NCI-H146 treated with DMSO at 0.1 percent for 48 hours (cell line): ENCODE data around the gene ASB6.

Experiments used
- DNase-seq: peaks from one replicate; lab custom pipeline; 2025; ENCODE audit not compliant: unreplicated experiment; lab: John Stamatoyannopoulos, UW

Gene ASB6

DNA sequence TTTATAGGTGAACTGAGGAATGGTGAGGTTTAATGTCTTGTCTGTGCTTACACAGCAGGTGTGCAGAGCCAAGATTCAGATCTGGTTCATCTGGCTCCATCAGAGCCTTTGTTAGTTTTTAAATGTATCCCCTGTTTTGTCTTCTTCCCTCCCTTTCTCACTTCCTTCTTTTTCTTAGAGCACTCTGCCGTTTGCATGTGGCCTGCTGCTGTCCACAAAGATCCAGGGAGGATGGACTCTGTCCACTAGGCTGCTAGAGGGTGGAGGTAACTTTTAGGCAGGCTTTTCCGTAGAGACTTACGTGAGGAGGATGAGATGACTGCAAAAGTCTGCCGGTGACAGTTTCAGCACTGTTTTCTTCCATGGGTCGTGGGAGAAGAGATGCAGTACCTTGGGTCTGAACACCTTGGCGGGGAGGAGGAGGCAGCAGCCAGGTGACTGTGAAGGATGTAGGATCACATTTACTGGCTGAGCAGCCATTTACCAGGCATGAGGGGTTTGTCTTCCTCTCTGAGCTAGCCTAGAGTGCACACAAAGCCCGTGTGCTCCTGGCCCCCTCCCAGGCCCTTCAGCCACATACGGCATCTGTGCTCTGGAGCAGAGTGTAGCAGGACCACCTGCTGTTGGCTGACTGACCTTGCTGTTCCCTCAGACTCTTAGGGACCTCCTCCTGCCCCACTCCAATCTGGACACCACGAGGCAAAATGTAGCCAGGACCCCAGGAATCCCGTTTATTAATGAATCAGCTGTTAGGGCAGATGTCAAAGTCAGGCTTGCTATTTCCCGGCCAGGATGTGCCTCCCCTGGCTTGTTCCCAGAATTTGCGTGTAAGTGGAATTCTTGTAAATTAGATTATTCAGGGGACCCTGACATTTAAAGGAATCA lies 14.2 kb downstream of the ASB6 start:
- no peak for DNase-seq

DNA sequence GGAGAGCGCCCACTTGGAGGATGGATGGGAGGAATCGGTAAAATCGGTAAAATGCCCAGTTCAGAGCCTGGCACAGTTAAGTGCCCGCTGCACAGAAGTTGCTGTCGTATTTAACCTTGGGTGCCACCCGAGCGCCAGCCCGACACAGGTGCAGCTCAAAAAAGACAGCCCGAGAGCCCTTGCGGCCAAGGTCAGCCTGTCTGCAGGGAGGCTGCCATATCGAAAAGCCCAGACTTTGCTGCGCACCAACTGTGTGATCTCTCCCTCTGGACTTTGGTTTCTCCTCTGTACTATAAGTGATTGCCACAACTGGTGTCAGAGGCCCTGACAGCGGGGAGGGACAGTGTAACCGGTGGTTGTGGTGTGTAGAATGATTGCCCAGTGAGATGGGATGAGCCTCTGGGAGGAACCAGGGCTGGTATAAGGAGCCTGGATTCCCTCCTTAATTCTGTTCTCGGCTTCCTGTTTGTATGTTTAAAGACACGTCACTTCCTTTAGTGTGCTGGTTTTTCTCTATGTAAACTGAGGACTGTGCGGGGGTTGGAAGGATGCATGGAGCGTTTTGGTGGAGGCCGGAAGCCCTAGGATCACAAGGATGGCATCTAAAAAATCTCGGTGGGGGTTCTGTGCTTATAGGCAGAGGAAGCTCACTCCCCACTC lies 15.2 kb downstream of the ASB6 start:
- DNase-seq: no peak

DNA sequence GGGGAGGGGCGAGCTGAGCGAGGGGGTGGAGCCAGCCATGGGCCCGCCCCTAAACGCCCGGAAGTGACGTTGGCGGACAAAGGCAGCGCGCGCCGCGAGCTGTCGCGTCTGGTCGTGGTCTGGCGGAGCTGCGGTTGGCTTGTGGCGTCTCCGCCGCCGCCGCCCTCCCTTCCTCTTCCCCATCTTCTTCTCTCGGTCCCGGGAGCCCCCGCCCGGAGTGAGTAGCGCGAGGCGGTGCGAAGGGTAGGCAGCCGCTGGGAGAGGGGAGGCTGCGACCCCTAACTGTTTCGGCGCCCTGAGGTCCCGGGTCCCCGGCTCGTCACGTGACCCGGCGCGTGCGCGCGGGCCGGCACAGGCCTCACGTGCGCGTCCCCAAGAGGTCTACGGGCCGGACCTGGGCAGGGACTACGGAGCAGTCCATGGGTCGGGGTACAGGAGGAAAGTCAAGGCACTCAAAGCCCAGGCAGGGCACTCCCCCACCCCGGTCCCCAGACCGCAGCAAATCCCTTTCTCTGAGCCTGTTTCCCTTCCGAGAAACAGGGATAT lies 15.8 kb downstream of the ASB6 start, which contains the start of gene NTMT1:
NTMT1 (plus strand) TSS at position 85 of the 546 bp plus-strand sequence. CDS start 6,541 bp downstream, outside the sequence.
- DNase-seq: peak; percentile 26

DNA sequence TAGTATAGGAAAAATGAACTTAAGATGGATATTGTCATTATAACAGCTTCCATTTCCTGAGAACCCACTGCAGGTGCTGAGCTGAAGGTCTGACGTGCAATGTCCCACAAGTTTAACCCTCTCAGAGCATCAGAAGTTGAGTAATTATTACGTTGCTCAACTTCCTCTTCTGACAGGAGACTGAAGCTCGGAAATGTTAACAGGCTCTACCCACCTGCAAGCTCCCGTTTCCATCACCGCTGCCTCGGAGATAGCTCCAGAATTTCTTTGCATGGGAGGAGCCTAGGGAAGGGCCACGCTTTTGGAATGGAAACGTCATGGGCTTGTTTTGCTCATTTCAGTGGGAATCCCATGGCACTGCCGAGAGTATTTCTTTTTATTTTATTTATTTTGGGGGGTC lies 17.0 kb downstream of the ASB6 start:
- no peak for DNase-seq

DNA sequence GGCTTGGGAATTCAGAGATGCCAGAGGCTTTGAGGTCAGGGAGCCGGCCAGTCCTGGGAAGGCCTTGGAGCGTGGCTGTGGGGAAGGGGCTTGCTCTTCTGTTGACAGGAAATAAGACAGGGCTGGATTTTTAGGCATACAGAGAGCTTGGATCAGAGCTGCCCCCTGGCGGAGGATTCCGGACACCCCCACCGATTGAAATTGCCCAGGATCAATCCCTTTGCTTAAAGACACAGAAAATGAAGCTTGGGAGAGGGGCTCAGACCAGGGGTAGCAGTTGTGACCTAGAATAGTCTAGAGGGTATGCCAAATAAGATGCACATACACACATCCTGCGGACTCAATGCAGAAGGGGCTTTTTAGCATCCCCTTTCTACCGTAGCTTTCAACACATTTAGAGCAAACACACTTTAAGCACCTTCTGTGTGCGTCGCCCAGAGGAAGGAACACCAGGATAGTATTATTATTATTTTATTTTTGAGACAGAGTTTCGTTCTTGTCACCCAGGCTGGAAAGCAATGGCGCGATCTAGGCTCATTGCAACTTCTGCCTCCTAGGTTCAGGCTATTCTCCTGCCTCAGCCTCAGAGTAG lies 17.7 kb downstream of the ASB6 start:
- DNase-seq: no peak

DNA sequence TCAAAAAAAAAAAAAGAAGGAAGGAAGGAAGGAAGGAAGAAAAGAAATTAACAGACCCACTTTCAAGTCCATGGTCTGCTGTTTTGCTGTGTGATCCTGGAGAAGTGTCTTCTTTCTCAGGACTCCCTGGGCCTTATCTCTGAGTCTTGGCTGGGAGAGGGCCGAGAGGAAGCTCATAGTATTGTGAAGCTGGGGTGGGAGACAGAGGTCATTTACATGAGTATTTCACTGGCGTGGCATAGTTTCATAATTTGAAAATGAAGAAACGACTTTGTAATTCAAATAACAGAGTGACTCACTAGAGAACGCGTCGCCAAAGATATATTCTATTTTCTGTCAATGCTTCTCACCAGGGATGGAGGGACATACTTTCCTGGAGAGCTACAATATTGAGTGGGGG lies 18.6 kb downstream of the ASB6 start:
- DNase-seq: no peak

DNA sequence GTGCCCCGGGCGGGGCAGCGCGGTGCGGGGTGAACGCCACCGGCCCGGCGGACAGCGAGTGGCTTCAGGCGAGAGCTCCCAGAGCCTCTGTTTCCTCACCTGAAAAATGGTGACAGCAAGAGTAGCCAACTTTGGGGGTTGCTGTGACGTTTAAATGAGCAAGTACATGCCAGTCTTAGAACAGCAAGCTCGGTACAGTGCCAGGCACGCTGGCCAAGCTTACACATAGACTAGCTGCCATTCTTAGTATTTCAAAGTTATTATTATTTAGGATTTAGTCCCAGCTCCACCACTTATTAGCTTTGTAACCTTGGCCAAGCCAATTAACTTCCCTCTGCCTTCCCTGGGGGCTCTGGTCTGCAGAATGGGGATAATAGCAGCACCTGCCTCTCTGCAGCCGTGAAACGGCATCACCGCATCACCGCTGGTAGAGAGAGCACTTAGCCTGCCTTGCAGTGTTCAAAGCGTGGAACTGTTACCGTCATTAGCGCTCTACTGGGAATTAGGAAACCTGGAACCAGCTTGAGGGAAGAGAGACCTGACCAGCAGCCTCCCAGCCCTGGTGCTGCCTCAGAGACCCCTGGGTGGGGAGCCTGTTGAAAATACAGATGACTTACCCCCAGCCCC lies 21.2 kb downstream of the ASB6 start, which contains the start of gene C9orf50:
C9orf50 (minus strand) TSS at position 433 of the 627 bp plus-strand sequence. CDS start 527 bp downstream, outside the sequence.
- DNase-seq: no peak

DNA sequence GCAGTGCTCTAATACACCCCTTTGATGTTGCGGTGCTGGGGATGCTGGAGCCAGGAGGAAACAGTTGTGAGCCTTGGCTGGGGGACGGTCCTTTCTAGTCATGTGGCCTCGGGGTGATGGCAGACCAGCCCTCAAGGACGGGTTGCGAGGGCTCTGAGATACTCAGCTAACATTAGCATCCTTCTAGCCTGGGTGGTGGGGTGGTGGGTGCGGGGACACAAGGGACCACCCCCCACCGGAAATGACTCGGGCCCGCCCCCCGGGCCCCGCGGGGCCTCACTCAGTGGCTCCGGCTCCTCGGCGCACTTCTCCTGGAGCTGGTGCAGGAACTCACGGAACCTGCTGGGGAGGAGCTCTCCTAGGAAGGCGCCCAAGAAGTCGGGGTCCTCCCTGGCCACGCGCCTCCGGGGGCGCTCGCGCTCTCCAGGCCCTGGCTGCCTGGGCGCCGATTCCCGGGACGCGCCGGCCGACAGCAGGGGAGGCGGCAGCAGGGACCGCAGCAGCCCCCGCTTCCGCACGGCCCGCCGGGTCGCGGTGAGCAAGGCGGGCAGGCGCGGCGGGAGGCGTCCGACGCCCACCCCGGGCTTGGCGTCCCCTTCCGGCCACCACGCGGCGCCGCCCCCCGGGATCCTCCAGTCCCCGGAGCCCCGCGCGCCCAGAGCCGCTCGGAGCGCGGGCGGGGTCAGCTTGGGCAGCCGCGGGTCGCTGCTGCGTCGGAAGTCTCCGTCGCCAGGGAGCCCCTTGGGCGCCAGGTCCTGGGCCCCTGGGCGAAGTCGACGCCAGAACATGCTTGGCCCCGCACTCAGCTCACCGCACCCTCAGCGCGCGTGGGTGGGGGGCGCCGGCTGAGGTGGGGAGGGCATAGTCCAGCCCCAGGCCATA lies 21.9 kb downstream of the ASB6 start:
- no peak for DNase-seq

DNA sequence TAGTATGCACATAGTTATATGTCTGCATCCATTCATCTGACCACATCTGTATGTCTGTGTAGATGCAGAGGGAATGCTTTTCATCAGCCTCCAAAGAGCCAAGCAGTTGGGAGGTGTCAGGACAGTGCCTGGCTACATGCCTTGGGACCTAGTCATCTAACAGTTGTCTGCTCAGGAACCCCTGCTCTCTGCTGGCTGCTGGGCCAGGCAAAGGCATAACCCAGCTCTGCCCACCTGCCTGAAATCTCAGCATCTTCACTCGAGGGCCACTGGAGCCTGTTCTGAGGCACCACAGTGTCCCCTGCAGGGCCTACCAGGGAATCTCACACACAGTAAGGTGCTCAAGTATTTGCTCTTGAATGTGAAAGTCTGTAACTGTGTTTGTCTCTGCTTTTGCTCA lies 24.8 kb downstream of the ASB6 start:
- DNase-seq: no peak

DNA sequence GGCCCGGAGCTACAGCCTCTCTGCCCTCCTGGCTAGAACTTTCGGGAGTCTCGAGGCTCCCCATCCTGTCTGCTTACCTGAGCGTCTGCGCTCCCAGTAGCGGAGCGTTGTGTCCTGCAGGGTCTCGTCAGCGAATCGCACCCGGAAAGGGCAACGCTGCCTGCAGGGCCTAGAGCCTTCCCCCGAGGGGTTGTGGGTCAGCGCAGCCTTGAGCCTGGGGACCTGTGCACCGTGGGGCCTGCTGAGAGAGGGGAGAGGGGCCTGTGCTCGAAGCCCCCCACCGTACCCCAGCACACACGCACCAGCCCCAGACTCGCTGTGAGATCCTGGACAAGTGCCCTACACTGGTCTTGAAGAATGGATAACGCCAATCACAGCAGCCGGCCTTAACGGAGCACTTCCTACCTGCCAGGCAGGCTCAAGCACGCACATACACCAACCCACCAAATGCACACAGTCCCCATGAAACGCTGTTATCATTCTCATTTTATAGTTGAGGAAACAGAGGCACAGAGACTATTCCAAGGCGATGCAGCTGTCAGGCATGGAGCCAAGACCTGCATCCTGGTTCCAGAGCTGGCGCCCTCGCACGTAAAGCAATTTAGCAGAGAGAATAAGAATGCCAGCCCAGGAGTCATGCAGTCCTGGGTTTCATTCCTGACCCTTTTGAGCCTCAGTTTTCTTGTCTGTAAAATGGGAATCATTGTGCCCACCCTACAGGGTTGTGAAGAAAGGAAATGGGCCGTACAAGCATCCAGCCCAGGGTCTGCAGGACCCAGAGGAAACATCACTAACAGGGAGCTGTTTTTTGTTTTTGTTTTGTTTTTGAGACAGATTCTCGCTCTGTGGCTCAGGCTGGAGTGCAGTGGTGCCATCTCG lies 26.3 kb downstream of the ASB6 start:
- DNase-seq: no peak

DNA sequence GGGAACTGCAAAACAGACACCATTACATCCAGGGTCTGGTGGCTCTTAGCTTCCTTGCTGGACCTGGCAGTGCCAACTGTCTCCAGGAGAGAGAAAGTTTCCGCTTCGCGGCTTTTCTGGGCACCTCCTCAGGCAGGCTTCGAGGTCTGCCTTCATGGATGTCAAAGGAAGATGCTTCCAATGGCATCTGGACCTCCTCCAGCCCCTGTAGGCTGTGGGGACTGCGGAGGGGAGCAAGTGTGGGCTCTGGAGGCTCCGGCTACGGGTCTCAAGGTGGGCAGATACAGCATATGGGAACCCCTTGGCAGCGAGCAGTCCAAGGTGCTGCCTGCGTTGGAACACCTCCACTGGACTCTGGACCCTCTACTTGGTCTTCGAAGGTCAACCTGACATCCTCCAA lies 27.0 kb downstream of the ASB6 start:
- no peak for DNase-seq

DNA sequence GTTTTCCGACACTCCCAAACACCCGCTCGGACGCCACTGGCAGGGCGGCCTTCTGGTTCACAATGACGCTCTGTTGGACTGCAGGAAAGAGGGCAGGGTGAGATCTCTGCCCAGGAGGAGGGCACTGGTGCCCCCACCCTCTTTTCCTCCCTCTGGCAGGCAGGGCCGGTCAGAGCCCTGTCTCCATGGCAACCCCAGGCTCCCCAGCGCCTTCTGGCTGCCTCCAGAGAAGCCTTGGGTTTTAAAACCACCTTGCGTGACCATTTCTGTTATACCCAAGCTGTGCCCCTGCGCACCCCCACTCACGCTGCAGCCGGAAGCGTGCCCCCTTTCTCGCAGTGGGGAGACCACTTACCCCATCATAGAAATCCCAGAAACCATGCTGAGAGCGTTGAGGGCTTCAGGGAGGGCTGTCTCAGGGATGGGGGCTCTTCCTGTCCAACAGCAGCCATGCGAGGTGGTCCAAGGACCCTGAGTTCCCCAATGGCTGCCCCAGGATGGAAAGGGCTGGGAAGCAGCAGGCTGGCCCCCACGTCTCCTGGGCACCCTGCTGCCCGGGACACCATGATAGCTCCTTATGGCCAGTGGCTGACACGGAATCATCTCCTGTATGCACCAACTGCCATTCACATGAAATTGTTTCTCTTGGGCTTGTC lies 28.3 kb downstream of the ASB6 start:
- DNase-seq: no peak

DNA sequence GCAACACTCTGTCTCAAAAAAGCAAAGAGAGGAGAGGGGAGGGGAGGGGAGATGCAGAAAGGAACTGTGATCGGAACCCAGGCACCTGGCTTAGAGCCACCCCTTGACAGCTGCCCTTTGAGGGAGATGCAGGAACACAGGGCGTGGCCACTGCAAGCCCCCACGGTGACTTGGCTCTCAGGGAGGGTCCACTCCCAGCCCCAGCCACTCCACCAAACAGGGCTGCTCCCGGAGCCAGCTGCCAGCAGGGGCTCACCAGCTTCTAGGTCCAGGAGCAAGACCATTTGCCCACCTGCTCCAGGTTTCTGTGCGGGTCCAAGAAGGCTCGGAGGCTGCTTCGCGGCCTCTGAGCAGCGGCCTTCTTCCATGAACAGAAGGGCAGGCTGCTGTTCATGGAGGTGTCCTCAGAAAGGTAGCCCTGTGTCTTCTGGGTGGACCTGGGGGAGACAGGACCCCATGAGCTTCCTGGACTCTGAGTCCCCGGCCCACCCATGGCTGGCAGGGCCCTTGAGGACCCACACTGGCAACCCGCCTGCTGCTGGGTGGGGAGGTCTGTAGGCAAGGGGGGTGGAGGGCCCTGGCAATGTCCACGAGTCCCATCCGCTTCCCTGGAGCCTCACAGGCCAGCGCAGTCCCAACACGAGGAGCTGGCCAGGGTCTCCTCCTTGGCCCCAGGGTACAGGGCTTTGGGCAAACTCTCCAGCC lies 29.0 kb downstream of the ASB6 start:
- no peak for DNase-seq

DNA sequence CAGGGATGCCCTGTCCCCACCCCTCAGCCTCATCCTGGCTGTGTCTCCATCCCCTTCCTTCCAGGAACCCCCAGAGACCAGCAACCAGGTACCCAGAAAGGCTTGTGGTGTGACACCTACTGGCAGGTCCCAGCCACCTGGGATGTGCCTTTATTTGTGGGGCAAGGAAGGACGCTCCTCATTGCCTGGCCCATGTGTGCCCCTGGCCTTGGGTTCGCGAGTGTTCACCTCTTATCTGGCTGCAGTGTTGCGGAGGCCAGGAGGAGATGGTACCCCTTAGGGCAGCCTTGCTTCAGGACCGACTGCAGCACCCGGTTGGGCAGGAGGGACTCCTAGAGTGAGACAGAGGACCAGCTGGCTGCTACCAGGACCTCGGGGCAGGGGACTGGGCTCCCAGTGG lies 29.8 kb downstream of the ASB6 start:
- no peak for DNase-seq

DNA sequence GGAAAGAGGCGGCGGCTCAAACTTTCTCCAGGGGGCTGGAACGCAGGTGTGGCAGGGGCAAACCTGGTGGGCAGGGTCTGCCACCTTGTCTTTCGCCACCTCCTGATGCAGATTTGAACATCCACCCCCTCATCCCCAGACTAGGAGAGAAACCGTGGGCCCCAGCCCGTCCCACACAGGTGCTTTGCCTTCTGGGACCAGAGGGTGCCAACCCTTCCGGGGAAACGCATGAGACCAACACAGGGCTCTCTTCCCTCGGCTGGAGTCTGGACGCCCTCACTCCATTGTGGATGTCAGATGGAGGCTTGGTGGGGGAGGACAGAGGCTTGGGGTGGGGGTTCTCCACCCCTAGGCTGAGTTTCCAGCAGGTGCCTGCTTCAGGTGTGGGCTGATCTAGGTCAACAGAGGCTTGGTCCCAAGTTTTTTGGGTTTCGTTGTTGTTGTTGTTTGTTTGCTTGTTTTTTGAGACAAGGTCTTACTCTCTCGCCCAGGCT lies 30.6 kb downstream of the ASB6 start:
- no peak for DNase-seq

DNA sequence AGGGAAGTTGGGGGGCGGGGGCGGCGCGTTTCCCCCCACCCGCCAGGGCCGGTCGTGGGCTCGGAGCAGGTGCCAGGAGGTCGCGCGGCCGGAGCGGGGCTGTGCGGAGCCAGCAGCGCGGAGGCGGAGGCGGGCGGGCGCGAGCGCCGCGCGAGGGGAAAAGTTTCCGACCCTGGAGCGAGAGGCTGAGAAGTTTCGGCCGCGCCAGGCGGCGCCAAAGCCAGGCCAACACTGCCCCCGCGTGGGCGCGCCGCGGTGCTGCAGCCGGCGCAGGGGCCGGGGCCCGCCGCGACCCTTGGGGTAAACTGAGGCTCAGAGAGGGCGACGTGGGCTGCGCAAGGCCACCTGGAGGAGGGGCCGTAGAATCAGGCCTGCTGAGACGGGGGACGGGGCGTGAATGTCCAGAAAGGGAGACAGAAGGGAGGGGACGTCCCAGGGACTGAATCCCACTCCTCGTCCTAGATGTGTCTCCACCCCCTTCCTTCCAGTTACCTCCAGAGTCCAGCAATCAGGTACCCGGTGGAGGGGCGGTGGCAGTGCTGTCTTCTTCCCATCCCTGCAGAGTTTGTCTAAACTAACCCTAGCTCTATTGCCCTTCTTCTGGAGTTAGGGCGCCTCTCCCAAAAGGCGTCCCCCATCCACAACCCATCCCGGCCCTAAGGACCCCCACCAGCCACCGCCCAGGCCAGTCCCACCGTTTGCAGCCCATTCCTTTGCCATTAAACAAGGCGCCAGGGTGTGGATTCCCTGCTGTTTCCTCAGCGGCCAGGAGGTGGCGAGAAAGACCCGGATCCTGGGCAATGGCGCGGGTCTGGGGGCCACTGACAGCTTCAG lies 31.3 kb downstream of the ASB6 start:
- DNase-seq: no peak

DNA sequence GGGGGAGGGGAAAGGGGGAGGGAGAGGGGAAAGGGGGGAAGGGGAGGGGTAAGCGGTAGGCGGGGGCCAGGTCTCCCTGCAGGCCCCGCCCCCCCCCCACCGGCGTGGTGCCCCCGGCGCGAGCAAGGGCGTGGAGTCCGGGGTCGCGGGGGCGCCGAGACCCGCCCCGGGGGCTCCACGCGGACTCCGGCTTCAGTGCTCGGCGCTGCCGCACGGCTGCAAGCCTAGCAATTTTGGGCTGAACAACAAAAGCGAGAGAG lies 31.8 kb downstream of the ASB6 start:
- no peak for DNase-seq
